ENCODE data around the gene TBCD. TPM values are rescaled to one million over a fixed set of nuclear protein-coding genes. Genes with fewer than 3 reads are reported as not detected.
A peak's percentile ranks its signal among the peaks of the same experiment; 100 is the strongest.

The TBCD gene
- total RNA-seq, 1 experiment from 2014 or later: 173 TPM

- TF ChIP-seq, protein P1, sequence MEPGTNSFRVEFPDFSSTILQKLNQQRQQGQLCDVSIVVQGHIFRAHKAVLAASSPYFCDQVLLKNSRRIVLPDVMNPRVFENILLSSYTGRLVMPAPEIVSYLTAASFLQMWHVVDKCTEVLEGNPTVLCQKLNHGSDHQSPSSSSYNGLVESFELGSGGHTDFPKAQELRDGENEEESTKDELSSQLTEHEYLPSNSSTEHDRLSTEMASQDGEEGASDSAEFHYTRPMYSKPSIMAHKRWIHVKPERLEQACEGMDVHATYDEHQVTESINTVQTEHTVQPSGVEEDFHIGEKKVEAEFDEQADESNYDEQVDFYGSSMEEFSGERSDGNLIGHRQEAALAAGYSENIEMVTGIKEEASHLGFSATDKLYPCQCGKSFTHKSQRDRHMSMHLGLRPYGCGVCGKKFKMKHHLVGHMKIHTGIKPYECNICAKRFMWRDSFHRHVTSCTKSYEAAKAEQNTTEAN (CRISPR knock-in tag; IDR thresholded peaks at IDR 0.05): no peak
- TF ChIP-seq ZNF423 (CRISPR knock-in tag; IDR thresholded peaks at IDR 0.05) (no peak), ERG (CRISPR knock-in tag; IDR thresholded peaks at IDR 0.05) (no peak), ZNF219 (CRISPR knock-in tag; IDR thresholded peaks at IDR 0.05; ENCODE audit: borderline replicate concordance) (no peak)
These were observed 190.6 kb downstream of the TBCD start (continued) for GRCh38 chr17:82942166-82943130.

GRCh38 chr17:82943339-82943738 is 191.5 kb downstream of the TBCD start:
- peaks cover 92% of the 10 kb centered on the region for H3K36me3 Mint-ChIP-seq
- H3K27ac Mint-ChIP-seq: no peak overlapping the region
- ATAC-seq (no peak), DNase-seq (ENCODE audit: low spot score) (peak; percentile 3)
- ChIA-PET POLR2A (no interaction called here), CTCF (no interaction called here)
- H3K4me3 Mint-ChIP-seq: no peak overlapping the region
- peaks cover 9% of the 10 kb centered on the region for H3K27me3 Mint-ChIP-seq (ENCODE audit: low read depth)
- TF ChIP-seq FOXK1 (CRISPR knock-in tag; IDR thresholded peaks at IDR 0.05): no peak
- TF ChIP-seq CREB1 (CRISPR knock-in tag; IDR thresholded peaks at IDR 0.05): no peak
- no peak for TF ChIP-seq NR2C2 (CRISPR knock-in tag; IDR thresholded peaks at IDR 0.05)
- no peak for TF ChIP-seq IRF2 (CRISPR knock-in tag; IDR thresholded peaks at IDR 0.05; ENCODE audit: borderline replicate concordance, low read depth)
- TF ChIP-seq NFE2L1 (CRISPR knock-in tag; IDR thresholded peaks at IDR 0.05): no peak
- TF ChIP-seq, protein P2, sequence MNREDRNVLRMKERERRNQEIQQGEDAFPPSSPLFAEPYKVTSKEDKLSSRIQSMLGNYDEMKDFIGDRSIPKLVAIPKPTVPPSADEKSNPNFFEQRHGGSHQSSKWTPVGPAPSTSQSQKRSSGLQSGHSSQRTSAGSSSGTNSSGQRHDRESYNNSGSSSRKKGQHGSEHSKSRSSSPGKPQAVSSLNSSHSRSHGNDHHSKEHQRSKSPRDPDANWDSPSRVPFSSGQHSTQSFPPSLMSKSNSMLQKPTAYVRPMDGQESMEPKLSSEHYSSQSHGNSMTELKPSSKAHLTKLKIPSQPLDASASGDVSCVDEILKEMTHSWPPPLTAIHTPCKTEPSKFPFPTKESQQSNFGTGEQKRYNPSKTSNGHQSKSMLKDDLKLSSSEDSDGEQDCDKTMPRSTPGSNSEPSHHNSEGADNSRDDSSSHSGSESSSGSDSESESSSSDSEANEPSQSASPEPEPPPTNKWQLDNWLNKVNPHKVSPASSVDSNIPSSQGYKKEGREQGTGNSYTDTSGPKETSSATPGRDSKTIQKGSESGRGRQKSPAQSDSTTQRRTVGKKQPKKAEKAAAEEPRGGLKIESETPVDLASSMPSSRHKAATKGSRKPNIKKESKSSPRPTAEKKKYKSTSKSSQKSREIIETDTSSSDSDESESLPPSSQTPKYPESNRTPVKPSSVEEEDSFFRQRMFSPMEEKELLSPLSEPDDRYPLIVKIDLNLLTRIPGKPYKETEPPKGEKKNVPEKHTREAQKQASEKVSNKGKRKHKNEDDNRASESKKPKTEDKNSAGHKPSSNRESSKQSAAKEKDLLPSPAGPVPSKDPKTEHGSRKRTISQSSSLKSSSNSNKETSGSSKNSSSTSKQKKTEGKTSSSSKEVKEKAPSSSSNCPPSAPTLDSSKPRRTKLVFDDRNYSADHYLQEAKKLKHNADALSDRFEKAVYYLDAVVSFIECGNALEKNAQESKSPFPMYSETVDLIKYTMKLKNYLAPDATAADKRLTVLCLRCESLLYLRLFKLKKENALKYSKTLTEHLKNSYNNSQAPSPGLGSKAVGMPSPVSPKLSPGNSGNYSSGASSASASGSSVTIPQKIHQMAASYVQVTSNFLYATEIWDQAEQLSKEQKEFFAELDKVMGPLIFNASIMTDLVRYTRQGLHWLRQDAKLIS (CRISPR knock-in tag; IDR thresholded peaks at IDR 0.05; ENCODE audit: borderline replicate concordance): no peak
- peaks cover 53% of the 10 kb centered on the region for H3K9me3 Mint-ChIP-seq
- no peaks in the 10 kb centered on the region for H3K4me1 Mint-ChIP-seq

DNA sequence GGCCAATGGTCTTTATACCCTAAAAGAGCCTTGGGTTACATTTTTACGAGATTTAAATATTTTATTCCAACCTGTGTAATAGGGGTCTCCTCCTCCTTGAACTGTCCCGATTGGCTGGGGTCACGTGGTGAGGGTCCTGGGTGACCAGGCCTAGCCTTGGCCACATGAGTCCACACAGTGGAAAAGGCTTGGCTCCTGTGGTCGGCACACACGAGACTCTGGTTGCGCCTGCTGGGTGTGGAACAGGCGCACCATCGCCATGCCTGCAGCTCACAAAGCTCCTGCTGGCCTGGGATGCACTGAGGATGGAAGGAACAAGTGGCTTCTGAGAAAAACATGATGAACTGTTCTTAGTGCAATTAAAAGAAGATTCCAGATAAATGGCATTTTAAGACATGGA is 191.9 kb downstream of the TBCD start:
- Mint-ChIP-seq H3K4me1 (no peaks in the 10 kb centered on the region), H3K9me3 (peaks cover 56% of the 10 kb centered on the region), H3K27me3 (ENCODE audit: low read depth) (peaks cover 11% of the 10 kb centered on the region), H3K4me3 (no peak overlapping the region), H3K36me3 (peaks cover 92% of the 10 kb centered on the region), H3K27ac (no peak overlapping the region)
- POLR2A ChIA-PET: no interaction called here
- CTCF ChIA-PET: no interaction called here
- peak; percentile 1 for DNase-seq (ENCODE audit: low spot score)
- no peak for ATAC-seq
- TF ChIP-seq ZNF671 (CRISPR knock-in tag; IDR thresholded peaks at IDR 0.05) (no peak), MYBL2 (CRISPR knock-in tag; IDR thresholded peaks at IDR 0.05) (no peak)
- TF ChIP-seq, protein P3, sequence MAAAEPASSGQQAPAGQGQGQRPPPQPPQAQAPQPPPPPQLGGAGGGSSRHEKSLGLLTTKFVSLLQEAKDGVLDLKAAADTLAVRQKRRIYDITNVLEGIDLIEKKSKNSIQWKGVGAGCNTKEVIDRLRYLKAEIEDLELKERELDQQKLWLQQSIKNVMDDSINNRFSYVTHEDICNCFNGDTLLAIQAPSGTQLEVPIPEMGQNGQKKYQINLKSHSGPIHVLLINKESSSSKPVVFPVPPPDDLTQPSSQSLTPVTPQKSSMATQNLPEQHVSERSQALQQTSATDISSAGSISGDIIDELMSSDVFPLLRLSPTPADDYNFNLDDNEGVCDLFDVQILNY (CRISPR knock-in tag; IDR thresholded peaks at IDR 0.05): no peak
